Measurements from ENCODE around the gene NDUFC1.
"Not testable (repeated sequence)": the region's sequence is repeated elsewhere in the genome, so short reads cannot be mapped to it uniquely, and the experiment has no call there.

NDUFC1 gene

GRCh38 chr4:139301821-139302611 lies at the start of gene NDUFC1:
NDUFC1 (minus strand) TSS chr4:139302477; CDS start chr4:139295798, 6,679 bp downstream.
- peak; percentile 22 for DNase-seq

GRCh38 chr4:139337612-139338011 lies 35.3 kb upstream of the NDUFC1 start:
- no peak for DNase-seq

- DNase-seq = no peak
These were observed 30.8 kb upstream of the NDUFC1 start for GRCh38 chr4:139333046-139333445.

GRCh38 chr4:139331185-139331584 lies 28.9 kb upstream of the NDUFC1 start:
- no peak for DNase-seq

- DNase-seq = no peak
These were observed 28.0 kb upstream of the NDUFC1 start for GRCh38 chr4:139330283-139330682.

GRCh38 chr4:139329665-139330200 lies 27.5 kb upstream of the NDUFC1 start:
- DNase-seq = no peak

GRCh38 chr4:139324620-139325019 lies 22.3 kb upstream of the NDUFC1 start:
- no peak for DNase-seq

- not testable (repeated sequence) for DNase-seq
These were observed 20.3 kb upstream of the NDUFC1 start for GRCh38 chr4:139322541-139322940.

- DNase-seq = not testable (repeated sequence)
These were observed 19.8 kb upstream of the NDUFC1 start for GRCh38 chr4:139322070-139322469.

- DNase-seq = no peak
These were observed 17.3 kb upstream of the NDUFC1 start for GRCh38 chr4:139319571-139319970.

GRCh38 chr4:139317635-139318034 lies 15.4 kb upstream of the NDUFC1 start:
- DNase-seq = no peak

GRCh38 chr4:139316733-139317132 lies 14.5 kb upstream of the NDUFC1 start:
- no peak for DNase-seq

GRCh38 chr4:139315221-139315675 lies 13.0 kb upstream of the NDUFC1 start:
- no peak for DNase-seq

GRCh38 chr4:139314047-139314800 lies 11.9 kb upstream of the NDUFC1 start:
- DNase-seq = no peak

GRCh38 chr4:139313414-139313813 lies 11.1 kb upstream of the NDUFC1 start:
- DNase-seq = not testable (repeated sequence)

GRCh38 chr4:139312552-139313332 lies 10.5 kb upstream of the NDUFC1 start:
- no peak for DNase-seq

GRCh38 chr4:139311909-139312308 lies 9.6 kb upstream of the NDUFC1 start:
- DNase-seq = no peak

- DNase-seq = no peak
These were observed 2.6 kb upstream of the NDUFC1 start for GRCh38 chr4:139304920-139305319.

- peak; percentile 94 for DNase-seq
These were observed 1.0 kb downstream of the NDUFC1 start, which contains the start of gene NAA15 for GRCh38 chr4:139301113-139301820. NAA15 (plus strand) TSS chr4:139301505; CDS start chr4:139301778, 273 bp downstream.

- DNase-seq = no peak
These were observed 1.7 kb downstream of the NDUFC1 start for GRCh38 chr4:139300431-139301112.

GRCh38 chr4:139299536-139299935 lies 2.7 kb downstream of the NDUFC1 start:
- DNase-seq = no peak
